Loucy (cell line): ENCODE measurements around the gene C21orf58.

ENCODE experiments used
- H2AFZ ChIP-seq: fragments of 200-600 bp; sonication (generic); 2 replicates; pipeline ENCODE4 v1.6.0; 2016; ENCODE audit warnings: antibody characterized with exemption, mild to moderate bottlenecking, low read length, moderate library complexity
- H3F3A ChIP-seq: fragments of 200-600 bp; 2 replicates; pipeline ENCODE4 v1.6.0; 2016; ENCODE audit warnings: antibody characterized with exemption, low read depth, mild to moderate bottlenecking
- H3K27me3 ChIP-seq: fragments of 200-600 bp; sonication (generic); 2 replicates; pipeline ENCODE4 v1.6.1; 2014; ENCODE audit warnings: low read length, mild to moderate bottlenecking; ENCODE audit not compliant: insufficient read depth, poor library complexity, severe bottlenecking
- H3K36me3 ChIP-seq: fragments of 200-600 bp; sonication (generic); 2 replicates; pipeline ENCODE4 v1.6.1; 2016; ENCODE audit warnings: low read length; ENCODE audit not compliant: insufficient read depth
- H3K4me1 ChIP-seq: fragments of 200-600 bp; sonication (generic); 2 replicates; pipeline ENCODE4 v1.5.1; 2014; ENCODE audit warnings: low read length, mild to moderate bottlenecking; ENCODE audit not compliant: insufficient read depth, poor library complexity, severe bottlenecking
- H3K4me2 ChIP-seq: fragments of 200-600 bp; sonication (generic); 2 replicates; pipeline ENCODE4 v1.6.0; 2014; ENCODE audit warnings: antibody characterized with exemption, low read length, low read depth, mild to moderate bottlenecking; ENCODE audit not compliant: poor library complexity, severe bottlenecking
- H3K4me3 ChIP-seq: fragments of 200-600 bp; sonication (generic); 2 replicates; pipeline ENCODE4 v1.5.1; 2014; ENCODE audit warnings: low read length, mild to moderate bottlenecking, mixed read lengths; ENCODE audit not compliant: poor library complexity, severe bottlenecking
- H3K79me2 ChIP-seq: fragments of 200-600 bp; sonication (generic); 2 replicates; pipeline ENCODE4 v1.6.1; 2014; ENCODE audit warnings: low read length; ENCODE audit not compliant: insufficient read depth
- H3K9ac ChIP-seq: fragments of 200-600 bp; sonication (generic); 2 replicates; pipeline ENCODE4 v1.6.0; 2014; ENCODE audit warnings: mild to moderate bottlenecking, low read depth, low read length, moderate library complexity; ENCODE audit not compliant: poor library complexity, severe bottlenecking
- H3K9me2 ChIP-seq: fragments of 200-600 bp; sonication (generic); replicated peaks from 2 replicates; pipeline ENCODE4 v1.6.1; 2016; ENCODE audit warnings: low read depth, low read length, mixed read lengths
- H3K9me3 ChIP-seq: fragments of 200-600 bp; sonication (generic); 2 replicates; pipeline ENCODE4 v1.6.1; 2014; ENCODE audit warnings: mild to moderate bottlenecking, antibody characterized with exemption, low read length, low read depth; ENCODE audit not compliant: insufficient read depth
- H4K20me1 ChIP-seq: fragments of 200-600 bp; sonication (generic); 2 replicates; pipeline ENCODE4 v1.6.0; 2014; ENCODE audit warnings: antibody characterized with exemption, low read length, mild to moderate bottlenecking; ENCODE audit not compliant: insufficient read depth, poor library complexity, severe bottlenecking
- CTCF ChIP-seq: fragments of 200-600 bp; sonication (generic); conservative IDR thresholded peaks from 2 replicates; pipeline ENCODE4 v1.5.1; 2014; ENCODE audit warnings: mild to moderate bottlenecking, antibody characterized with exemption, low read length
- EZH2phosphoT487 ChIP-seq: fragments of 200-600 bp; IDR thresholded peaks from 2 replicates; pipeline ENCODE4 v1.6.1; 2018; ENCODE audit warnings: antibody characterized with exemption, mild to moderate bottlenecking, moderate library complexity, borderline replicate concordance

C21orf58 gene

GRCh38 chr21:46265736-46266525 lies 57.7 kb downstream of the C21orf58 start:
- H3K27me3 ChIP-seq = no peaks in the 10 kb centered on the region
- H3K4me1 ChIP-seq = no peaks in the 10 kb centered on the region
- H2AFZ ChIP-seq = no peak overlapping the region
- no peak overlapping the region for H3K9ac ChIP-seq
- H3K36me3 ChIP-seq = peaks cover 40% of the 10 kb centered on the region; the same call in 1 of the 2 replicates
- H3K79me2 ChIP-seq = no peaks in the 10 kb centered on the region
- H3K4me3 ChIP-seq = no peak overlapping the region
- TF ChIP-seq CTCF (no peak), EZH2phosphoT487 (no peak)
- H3K9me2 ChIP-seq = no peaks in the 10 kb centered on the region
- no peak overlapping the region for H3K4me2 ChIP-seq
- H3F3A ChIP-seq = no peaks in the 10 kb centered on the region
- H3K9me3 ChIP-seq = no peaks in the 10 kb centered on the region
- H4K20me1 ChIP-seq = no peaks in the 10 kb centered on the region

- TF ChIP-seq EZH2phosphoT487 = no peak
- no peak; the same call in 1 of the 2 replicates for TF ChIP-seq CTCF
- Histone ChIP-seq H4K20me1 (no peaks in the 10 kb centered on the region), H3K9me2 (no peaks in the 10 kb centered on the region), H3K4me1 (no peaks in the 10 kb centered on the region), H3K36me3 (peaks cover 40% of the 10 kb centered on the region; the same call in 1 of the 2 replicates), H3F3A (no peaks in the 10 kb centered on the region), H3K9me3 (no peaks in the 10 kb centered on the region), H3K4me2 (no peak overlapping the region), H2AFZ (no peak overlapping the region), H3K27me3 (no peaks in the 10 kb centered on the region), H3K9ac (no peak overlapping the region), H3K79me2 (no peaks in the 10 kb centered on the region), H3K4me3 (no peak overlapping the region)
These were observed 59.0 kb downstream of the C21orf58 start for GRCh38 chr21:46264690-46265144.

- no peaks in the 10 kb centered on the region for H3F3A ChIP-seq
- no peaks in the 10 kb centered on the region for H3K4me1 ChIP-seq
- H3K36me3 ChIP-seq = peaks cover 34% of the 10 kb centered on the region; the same call in 1 of the 2 replicates
- H3K27me3 ChIP-seq = no peaks in the 10 kb centered on the region
- no peaks in the 10 kb centered on the region for H4K20me1 ChIP-seq
- TF ChIP-seq EZH2phosphoT487 = no peak
- no peak for TF ChIP-seq CTCF
- H3K4me3 ChIP-seq = no peak overlapping the region
- H3K4me2 ChIP-seq = no peak overlapping the region
- no peaks in the 10 kb centered on the region for H3K9me2 ChIP-seq
- H3K9ac ChIP-seq = no peak overlapping the region
- no peaks in the 10 kb centered on the region for H3K79me2 ChIP-seq
- H2AFZ ChIP-seq = no peak overlapping the region
- no peaks in the 10 kb centered on the region for H3K9me3 ChIP-seq
These were observed 59.5 kb downstream of the C21orf58 start for GRCh38 chr21:46264046-46264689.
